ENCODE results near the gene AGTR1. TPM values are rescaled to one million over a fixed set of nuclear protein-coding genes. Genes with fewer than 3 reads are reported as not detected.

The AGTR1 gene
- total RNA-seq, 2 donors from 2014 or later: 3.3 to 13.0 TPM

GRCh38 chr3:148716657-148717056 is 19.0 kb downstream of the AGTR1 start:
- 92% methylated on average over 1 of the region's 1 CpG for WGBS
- H3K4me3 ChIP-seq: no peak overlapping the region
- H3K27me3 ChIP-seq (replicated peaks; ENCODE audit: insufficient read depth): no peaks in the 10 kb centered on the region
- no peaks in the 10 kb centered on the region for H3K36me3 ChIP-seq
- no peaks in the 10 kb centered on the region for H3K4me1 ChIP-seq (replicated peaks)
- intact Hi-C loops (cut with DNase I): loop anchor here (5.0 kb wide), 1 partner anchor 334 kb away; no protein-coding TSS in a partner anchor
- DNase-seq (ENCODE audit: low spot score): no peak
- H3K27ac ChIP-seq: no peak overlapping the region
- TF ChIP-seq POLR2A (IDR thresholded peaks at IDR 0.05) (no peak), CTCF (IDR thresholded peaks at IDR 0.05) (no peak), POLR2AphosphoS5 (IDR thresholded peaks at IDR 0.05) (no peak)
- H3K9me3 ChIP-seq: no peaks in the 10 kb centered on the region

- DNase-seq (ENCODE audit: low spot score): no peak
- TF ChIP-seq POLR2AphosphoS5 (IDR thresholded peaks at IDR 0.05) (no peak), POLR2A (IDR thresholded peaks at IDR 0.05) (no peak), CTCF (IDR thresholded peaks at IDR 0.05) (no peak)
- no peaks in the 10 kb centered on the region for H3K27me3 ChIP-seq (replicated peaks; ENCODE audit: insufficient read depth)
- no peaks in the 10 kb centered on the region for H3K9me3 ChIP-seq
- H3K4me1 ChIP-seq (replicated peaks): no peaks in the 10 kb centered on the region
- WGBS: 61% methylated on average over 3 of the region's 3 CpGs
- no peak overlapping the region for H3K4me3 ChIP-seq
- H3K27ac ChIP-seq: no peak overlapping the region
- H3K36me3 ChIP-seq: no peaks in the 10 kb centered on the region
- intact Hi-C loops (cut with DNase I): loop anchor here (5.0 kb wide), 1 partner anchor 336 kb away; no protein-coding TSS in a partner anchor
Measured at GRCh38 chr3:148717885-148718561, 20.3 kb downstream of the AGTR1 start.

GRCh38 chr3:148718982-148719862 is 21.5 kb downstream of the AGTR1 start:
- Histone ChIP-seq H3K36me3 (no peaks in the 10 kb centered on the region), H3K4me3 (no peak overlapping the region), H3K9me3 (no peaks in the 10 kb centered on the region), H3K27ac (no peak overlapping the region), H3K4me1 (replicated peaks) (no peaks in the 10 kb centered on the region), H3K27me3 (replicated peaks; ENCODE audit: insufficient read depth) (no peaks in the 10 kb centered on the region)
- TF ChIP-seq CTCF (IDR thresholded peaks at IDR 0.05) (peak in 3 of 4 experiments; percentile 36 to 46 (median 39)), POLR2A (IDR thresholded peaks at IDR 0.05) (no peak), POLR2AphosphoS5 (IDR thresholded peaks at IDR 0.05) (no peak)
- WGBS: 52% methylated on average over 7 of the region's 7 CpGs
- no peak for DNase-seq (ENCODE audit: low spot score)
- intact Hi-C loops (cut with DNase I): loop anchor here (5.0 kb wide), 1 partner anchor 337 kb away; no protein-coding TSS in a partner anchor

- Histone ChIP-seq H3K4me3 (no peak overlapping the region), H3K27ac (no peak overlapping the region), H3K27me3 (replicated peaks; ENCODE audit: insufficient read depth) (no peaks in the 10 kb centered on the region), H3K9me3 (no peaks in the 10 kb centered on the region), H3K36me3 (no peaks in the 10 kb centered on the region), H3K4me1 (replicated peaks) (no peaks in the 10 kb centered on the region)
- TF ChIP-seq POLR2A (IDR thresholded peaks at IDR 0.05) (no peak), CTCF (IDR thresholded peaks at IDR 0.05) (no peak), POLR2AphosphoS5 (IDR thresholded peaks at IDR 0.05) (no peak)
- DNase-seq (ENCODE audit: low spot score): no peak
- 76% methylated on average over 2 of the region's 2 CpGs for WGBS
- intact Hi-C loops (cut with DNase I): no loop called here
Measured at GRCh38 chr3:148720873-148721272, 23.2 kb downstream of the AGTR1 start.

All from prostate gland (tissue), 2 donors.